ENCODE results near the gene FMNL3.

FMNL3 gene, protein sequence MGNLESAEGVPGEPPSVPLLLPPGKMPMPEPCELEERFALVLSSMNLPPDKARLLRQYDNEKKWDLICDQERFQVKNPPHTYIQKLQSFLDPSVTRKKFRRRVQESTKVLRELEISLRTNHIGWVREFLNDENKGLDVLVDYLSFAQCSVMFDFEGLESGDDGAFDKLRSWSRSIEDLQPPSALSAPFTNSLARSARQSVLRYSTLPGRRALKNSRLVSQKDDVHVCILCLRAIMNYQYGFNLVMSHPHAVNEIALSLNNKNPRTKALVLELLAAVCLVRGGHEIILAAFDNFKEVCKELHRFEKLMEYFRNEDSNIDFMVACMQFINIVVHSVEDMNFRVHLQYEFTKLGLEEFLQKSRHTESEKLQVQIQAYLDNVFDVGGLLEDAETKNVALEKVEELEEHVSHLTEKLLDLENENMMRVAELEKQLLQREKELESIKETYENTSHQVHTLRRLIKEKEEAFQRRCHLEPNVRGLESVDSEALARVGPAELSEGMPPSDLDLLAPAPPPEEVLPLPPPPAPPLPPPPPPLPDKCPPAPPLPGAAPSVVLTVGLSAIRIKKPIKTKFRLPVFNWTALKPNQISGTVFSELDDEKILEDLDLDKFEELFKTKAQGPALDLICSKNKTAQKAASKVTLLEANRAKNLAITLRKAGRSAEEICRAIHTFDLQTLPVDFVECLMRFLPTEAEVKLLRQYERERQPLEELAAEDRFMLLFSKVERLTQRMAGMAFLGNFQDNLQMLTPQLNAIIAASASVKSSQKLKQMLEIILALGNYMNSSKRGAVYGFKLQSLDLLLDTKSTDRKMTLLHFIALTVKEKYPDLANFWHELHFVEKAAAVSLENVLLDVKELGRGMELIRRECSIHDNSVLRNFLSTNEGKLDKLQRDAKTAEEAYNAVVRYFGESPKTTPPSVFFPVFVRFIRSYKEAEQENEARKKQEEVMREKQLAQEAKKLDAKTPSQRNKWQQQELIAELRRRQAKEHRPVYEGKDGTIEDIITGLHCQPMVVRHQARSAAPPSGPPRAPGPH

DNA sequence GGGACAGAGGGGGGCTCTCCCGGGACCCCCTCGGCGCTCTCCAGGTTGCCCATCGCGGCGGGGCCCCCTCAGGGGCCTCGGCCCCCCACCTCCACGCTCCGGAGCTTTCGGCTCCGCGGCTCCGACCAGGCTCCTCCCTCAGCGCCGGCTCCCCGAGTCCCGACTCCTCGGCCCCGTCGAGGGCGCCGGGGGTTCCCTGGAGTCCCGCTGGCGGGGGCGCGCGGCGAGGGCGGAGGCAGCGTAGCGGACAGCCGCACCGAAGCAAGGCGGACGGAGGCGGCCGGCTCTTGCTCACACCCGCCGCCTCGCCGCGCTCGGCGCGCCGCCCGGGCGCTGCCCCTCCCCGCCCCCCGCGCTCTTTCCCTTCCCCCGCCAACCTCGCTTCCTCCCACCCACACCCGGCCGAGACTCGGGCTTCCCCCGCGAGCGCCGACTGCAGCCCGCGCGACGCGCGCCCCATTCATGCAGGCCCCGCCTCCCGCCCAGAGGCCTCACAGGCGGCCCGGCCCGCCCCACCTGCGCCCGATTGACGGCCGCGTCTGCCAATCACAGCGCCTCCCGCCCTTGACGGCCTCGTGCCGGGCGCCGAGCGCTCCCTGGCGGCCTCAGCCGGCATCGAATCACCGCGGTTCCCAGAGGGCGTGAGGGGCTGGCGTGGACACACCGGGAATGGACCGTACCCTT lies at the start of gene FMNL3:
FMNL3 (minus strand) TSS at position 278 of the 684 bp plus-strand sequence; CDS start at position 53, 225 bp downstream.
- ChIA-PET POLR2A (ENCODE audit: low non-redundant PET) (no interaction called here), CTCF (interaction anchor here (0.6 to 2.0 kb wide), 8 partner anchors 10 to 573 kb away, joined by 3 to 13 read pairs (median 4); no protein-coding TSS in a partner anchor)
- DNase-seq (ENCODE audit: low spot score): peak; percentile 99
- TF ChIP-seq, protein P1, sequence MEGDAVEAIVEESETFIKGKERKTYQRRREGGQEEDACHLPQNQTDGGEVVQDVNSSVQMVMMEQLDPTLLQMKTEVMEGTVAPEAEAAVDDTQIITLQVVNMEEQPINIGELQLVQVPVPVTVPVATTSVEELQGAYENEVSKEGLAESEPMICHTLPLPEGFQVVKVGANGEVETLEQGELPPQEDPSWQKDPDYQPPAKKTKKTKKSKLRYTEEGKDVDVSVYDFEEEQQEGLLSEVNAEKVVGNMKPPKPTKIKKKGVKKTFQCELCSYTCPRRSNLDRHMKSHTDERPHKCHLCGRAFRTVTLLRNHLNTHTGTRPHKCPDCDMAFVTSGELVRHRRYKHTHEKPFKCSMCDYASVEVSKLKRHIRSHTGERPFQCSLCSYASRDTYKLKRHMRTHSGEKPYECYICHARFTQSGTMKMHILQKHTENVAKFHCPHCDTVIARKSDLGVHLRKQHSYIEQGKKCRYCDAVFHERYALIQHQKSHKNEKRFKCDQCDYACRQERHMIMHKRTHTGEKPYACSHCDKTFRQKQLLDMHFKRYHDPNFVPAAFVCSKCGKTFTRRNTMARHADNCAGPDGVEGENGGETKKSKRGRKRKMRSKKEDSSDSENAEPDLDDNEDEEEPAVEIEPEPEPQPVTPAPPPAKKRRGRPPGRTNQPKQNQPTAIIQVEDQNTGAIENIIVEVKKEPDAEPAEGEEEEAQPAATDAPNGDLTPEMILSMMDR (conservative IDR thresholded peaks at IDR 0.05; ENCODE audit: low read depth): peak; percentile 96
- H3K27ac ChIP-seq: peak within 1 kb of the TSS; percentile 80

DNA sequence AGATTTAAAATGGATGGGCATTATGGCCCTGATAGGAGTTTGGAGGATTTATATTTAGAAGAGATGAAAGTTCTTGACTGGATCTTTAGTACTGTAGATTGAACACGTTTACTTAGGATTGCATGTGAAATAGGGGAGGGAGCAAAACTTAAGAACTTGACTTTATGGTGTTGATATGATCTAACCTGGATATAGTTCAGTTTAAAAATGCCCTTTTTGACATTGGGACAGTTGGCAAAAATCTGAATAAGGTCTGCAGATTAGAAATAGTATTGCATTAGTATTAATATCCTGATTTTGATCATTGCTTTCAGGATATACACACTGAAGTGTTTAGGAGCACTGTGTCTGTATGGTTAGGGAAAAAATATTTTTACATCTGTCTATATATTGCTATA lies 43.8 kb upstream of the FMNL3 start:
- ChIA-PET POLR2A (ENCODE audit: low non-redundant PET) (no interaction called here), CTCF (interaction anchor here (0.5 kb wide), 1 partner anchor 56 kb away, joined by 5 read pairs; no protein-coding TSS in a partner anchor)
- no peak for DNase-seq (ENCODE audit: low spot score)
- TF ChIP-seq, protein P1 (conservative IDR thresholded peaks at IDR 0.05; ENCODE audit: low read depth): no peak
- no peak overlapping the region for H3K27ac ChIP-seq

DNA sequence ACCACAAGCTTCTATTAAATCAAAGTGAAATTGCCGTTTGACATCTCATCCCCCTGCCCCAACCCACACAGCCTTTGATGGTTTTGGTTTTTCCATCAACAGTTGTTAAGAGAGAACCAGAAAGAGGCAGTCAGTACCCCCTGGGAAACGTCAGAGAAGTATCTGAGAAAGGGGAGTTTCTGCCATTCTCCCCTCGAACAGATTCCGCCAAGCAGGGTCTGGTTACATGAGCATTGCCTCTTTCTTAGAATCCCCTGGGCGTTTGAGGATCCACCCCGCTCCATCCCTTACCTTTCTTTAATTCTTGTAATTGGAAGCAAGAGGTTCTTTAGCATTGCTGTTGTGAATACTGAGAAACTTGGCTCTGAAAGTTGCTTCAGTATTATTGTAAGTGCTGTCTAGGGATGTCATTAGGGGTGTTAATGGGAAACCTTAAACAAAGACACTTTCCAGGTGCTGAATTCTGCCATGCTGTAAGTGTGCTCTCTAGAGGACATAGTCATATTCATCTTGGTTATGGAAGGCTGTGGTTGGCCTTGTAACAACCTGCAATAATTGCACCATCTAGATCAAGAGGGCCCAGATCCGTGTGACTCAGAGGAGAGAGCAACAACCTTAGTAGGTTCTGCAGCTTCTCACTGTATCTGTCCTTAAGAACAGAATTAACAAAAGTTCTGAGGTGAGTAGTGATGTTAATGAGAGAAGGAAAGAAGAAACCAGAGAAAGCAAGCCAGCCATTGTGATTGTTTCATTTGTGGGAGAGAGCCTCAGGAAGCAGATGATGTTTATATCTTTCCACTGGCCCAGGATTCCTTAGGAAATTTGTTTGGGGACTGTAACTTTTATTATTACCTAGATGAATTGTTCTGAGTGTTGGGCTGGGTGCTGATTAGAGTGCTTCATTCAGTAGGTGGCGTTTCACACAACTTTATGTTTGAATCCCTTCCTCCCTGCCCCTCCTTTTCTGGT lies 43.1 kb upstream of the FMNL3 start:
- CTCF ChIA-PET: interaction anchor here (0.5 to 0.7 kb wide), 2 partner anchors 9 to 55 kb away, joined by 4 to 5 read pairs; partner anchors contain the start of gene TMBIM6
- TF ChIP-seq, protein P1 (conservative IDR thresholded peaks at IDR 0.05; ENCODE audit: low read depth): no peak
- H3K27ac ChIP-seq: peak overlapping the region; percentile 41; the same call in 1 of the 2 replicates
- POLR2A ChIA-PET (ENCODE audit: low non-redundant PET): no interaction called here
- DNase-seq (ENCODE audit: low spot score): peak; percentile 44

DNA sequence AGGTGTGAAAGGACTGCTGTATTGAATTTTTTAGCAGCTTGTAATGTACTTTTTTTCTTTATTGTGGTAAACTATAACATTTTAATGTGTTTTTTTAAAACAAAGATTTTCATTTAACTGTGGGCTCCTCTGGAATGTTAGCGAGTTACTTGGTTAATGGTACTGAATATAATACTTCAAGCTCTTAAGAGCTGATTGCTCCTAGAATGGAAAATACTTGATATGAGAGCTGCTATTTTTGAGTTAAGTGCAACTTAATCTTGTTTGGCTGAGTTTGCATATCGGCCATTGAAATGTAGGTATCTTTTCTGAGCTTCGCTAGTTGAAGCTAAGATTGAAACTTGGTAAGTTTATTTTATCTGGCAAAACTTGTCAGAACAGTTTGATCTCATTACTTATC lies 41.6 kb upstream of the FMNL3 start:
- DNase-seq (ENCODE audit: low spot score): no peak

DNA sequence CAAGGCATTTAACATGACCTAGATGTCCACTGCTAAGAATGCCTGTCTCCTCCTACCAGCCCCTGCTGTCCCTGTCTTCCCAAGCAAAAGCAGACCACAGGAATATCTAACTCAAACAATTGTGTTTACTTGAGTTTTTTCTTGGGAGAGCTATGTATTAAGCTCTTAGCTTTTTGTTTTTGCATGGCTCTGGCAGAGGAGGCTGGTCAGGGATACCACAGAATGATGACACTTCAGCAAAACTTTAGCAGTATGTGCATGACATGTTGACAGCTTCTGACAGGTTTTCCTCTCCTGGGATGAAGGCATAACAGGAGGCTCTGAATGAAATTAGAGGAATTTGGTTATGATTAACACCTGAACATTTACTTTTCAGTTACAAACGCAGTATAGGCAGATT lies 41.1 kb upstream of the FMNL3 start:
- no peak overlapping the region for H3K27ac ChIP-seq
- ChIA-PET POLR2A (ENCODE audit: low non-redundant PET) (no interaction called here), CTCF (interaction anchor here (0.6 kb wide), 1 partner anchor 178 kb away, joined by 3 read pairs; no protein-coding TSS in a partner anchor)
- TF ChIP-seq, protein P1 (conservative IDR thresholded peaks at IDR 0.05; ENCODE audit: low read depth): no peak
- no peak for DNase-seq (ENCODE audit: low spot score)

More for the DNA sequence above, 41.6 kb upstream of the FMNL3 start:
- CTCF ChIA-PET: interaction anchor here (0.6 kb wide), 1 partner anchor 178 kb away, joined by 3 read pairs; no protein-coding TSS in a partner anchor
- H3K27ac ChIP-seq: no peak overlapping the region
- TF ChIP-seq, protein P1 (conservative IDR thresholded peaks at IDR 0.05; ENCODE audit: low read depth): no peak
- POLR2A ChIA-PET (ENCODE audit: low non-redundant PET): no interaction called here

Data from RWPE1 (cell line).